GM12878 (cell line): ENCODE results near the gene KIR3DL3.
"Not testable (repeated sequence)": the region's sequence is repeated elsewhere in the genome, so short reads cannot be mapped to it uniquely, and the experiment has no call there.

Experiments used
- ATF2 ChIP-seq: IDR thresholded peaks from 2 replicates; pipeline ENCODE4 v1.6.1; 2012; ENCODE audit warnings: low read length, inconsistent platforms
- CTCF ChIP-seq, 3 experiments: IDR thresholded peaks in 2 of 3; conservative IDR thresholded peaks in 1 of 3; 2 replicates each; pipeline ENCODE4 v1.5.1; 2011; ENCODE audit warnings: low read depth in 3 of 3, low read length in 3 of 3, mild to moderate bottlenecking in 3 of 3, control low read depth in 2 of 3, moderate library complexity in 2 of 3, inconsistent platforms in 1 of 3, mixed read lengths in 1 of 3; ENCODE audit not compliant: control insufficient read depth in 2 of 3, insufficient read depth in 1 of 3; ENCODE audit errors: extremely low read depth in 1 of 3
- EZH2 ChIP-seq: IDR thresholded peaks from 2 replicates; pipeline ENCODE4 v1.6.1; 2012; ENCODE audit warnings: low read depth, mild to moderate bottlenecking, control low read depth, inconsistent platforms, low read length, borderline replicate concordance; ENCODE audit not compliant: control insufficient read depth
- HDGF ChIP-seq: fragments of 450-650 bp; IDR thresholded peaks from 2 replicates; pipeline ENCODE4 v1.6.1; 2016; ENCODE audit warnings: antibody characterized with exemption
- SMC3 ChIP-seq: IDR thresholded peaks from 2 replicates; pipeline ENCODE4 v1.6.1; 2011; ENCODE audit warnings: low read length, improper control_type of control experiment, borderline replicate concordance
- TCF3 ChIP-seq: IDR thresholded peaks from 2 replicates; pipeline ENCODE4 v1.6.1; 2012; ENCODE audit warnings: low read depth, mild to moderate bottlenecking, low read length, borderline replicate concordance; ENCODE audit not compliant: insufficient read depth

GRCh38 chr19:54778896-54779295, 54.7 kb downstream of the KIR3DL3 start:
- TF ChIP-seq TCF3; EZH2; CTCF (IDR thresholded peaks at IDR 0.05 in 2 of 3, conservative IDR thresholded peaks at IDR 0.05 in 1 of 3; ENCODE audit: control insufficient read depth in 2 of 3, extremely low read depth in 1 of 3, insufficient read depth in 1 of 3, low read depth in 3 of 3, low read length in 3 of 3); SMC3; ATF2; HDGF: not testable (repeated sequence)
